Skin of body (tissue), 2 donors: ENCODE results near the gene MRPL11. TPM values are rescaled to one million over a fixed set of nuclear protein-coding genes. Genes with fewer than 3 reads are reported as not detected.
A peak's percentile ranks its signal among the peaks of the same experiment; 100 is the strongest.
"Not testable (repeated sequence)": the region's sequence is repeated elsewhere in the genome, so short reads cannot be mapped to it uniquely, and the experiment has no call there.

Source experiments
- DNase-seq: peaks from one replicate; lab custom pipeline; 2025; lab: John Stamatoyannopoulos, UW
- total RNA-seq: library from RNA; depleted of rRNA; stranded (reverse); fragments of >200 nt; gene quantifications from one replicate; pipeline ENCODE4 v1.2.3, GENCODE V29; 2014

MRPL11 gene
- total RNA-seq, 1 donor from 2014 or later = 18.8 TPM

DNA sequence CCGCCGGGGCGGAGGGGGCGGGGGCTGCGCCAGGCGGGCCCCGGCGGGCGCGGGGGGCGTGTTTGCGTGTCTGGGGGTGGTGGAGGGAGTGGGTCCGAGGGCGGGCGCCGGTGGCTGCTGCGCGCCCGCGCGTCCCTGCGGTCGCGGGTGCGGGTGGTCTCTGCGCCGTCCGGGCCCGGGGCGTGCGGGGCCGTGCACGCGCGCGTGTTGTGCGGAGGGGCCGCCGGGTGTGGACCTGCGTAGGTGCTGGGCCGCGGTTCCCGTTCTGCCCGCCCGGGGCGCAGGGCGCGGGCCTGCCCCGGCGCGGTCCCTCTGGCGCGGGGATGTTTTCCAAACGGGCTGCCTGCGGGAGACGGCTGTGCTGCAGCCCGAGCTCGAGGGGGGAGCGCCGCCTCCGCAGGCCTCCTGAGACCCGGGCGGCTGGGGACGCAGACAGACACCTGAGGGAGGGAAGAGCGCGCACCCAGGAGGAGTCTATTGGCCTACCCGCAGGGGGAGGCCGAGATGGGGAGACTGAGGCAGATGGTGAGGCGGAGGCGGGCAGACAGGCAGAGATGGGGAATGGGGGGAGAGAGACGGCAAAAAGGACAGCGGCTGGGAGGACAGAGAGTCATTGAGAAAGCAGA is 28.5 kb upstream of the MRPL11 start:
- no peak for DNase-seq

DNA sequence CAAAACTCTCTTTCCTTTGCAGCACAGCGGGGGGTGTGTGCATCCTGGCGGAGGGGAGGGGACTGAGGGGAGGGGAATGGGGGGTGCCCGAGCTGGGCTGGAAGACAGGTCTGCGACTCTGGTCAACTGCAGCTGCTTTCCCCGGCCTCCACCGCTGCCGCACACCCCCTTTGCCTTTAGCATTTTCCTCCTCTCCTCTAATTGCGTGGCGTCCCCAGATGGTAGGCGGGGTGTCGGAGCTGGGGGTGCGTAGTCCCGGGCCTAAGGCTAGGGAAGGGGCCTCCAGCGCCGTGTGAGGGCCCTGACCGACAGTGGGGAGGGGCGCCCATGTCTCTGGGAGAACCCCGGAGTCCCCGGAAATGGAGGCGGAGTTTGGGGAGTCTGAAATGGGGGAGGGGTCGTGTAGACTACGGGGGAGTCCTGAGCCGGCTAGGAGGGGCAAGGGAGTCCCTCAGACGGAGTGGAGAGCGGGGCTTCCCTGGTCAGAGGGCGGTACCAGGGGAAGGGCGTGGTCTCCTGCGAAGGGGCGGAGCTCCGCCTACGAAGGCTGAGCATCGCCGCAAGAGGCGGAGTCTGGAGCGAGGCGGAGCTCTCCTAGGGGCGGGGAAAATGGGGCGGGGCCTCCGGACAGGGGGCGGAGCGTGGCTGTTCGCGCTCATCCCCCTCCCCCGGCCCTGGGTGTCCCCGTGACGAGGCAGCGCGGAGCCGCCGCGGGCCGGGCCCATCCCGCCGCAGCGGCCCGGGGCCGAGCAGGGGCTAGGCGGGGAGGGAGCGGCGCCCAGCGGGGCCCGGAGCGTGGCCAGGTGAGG is 27.8 kb upstream of the MRPL11 start, which contains the start of gene PELI3:
Gene PELI3 (plus strand): TSS at position 681 of the 809 bp plus-strand sequence. CDS start 1,224 bp downstream, outside the sequence.
- DNase-seq = peak; percentile 94

DNA sequence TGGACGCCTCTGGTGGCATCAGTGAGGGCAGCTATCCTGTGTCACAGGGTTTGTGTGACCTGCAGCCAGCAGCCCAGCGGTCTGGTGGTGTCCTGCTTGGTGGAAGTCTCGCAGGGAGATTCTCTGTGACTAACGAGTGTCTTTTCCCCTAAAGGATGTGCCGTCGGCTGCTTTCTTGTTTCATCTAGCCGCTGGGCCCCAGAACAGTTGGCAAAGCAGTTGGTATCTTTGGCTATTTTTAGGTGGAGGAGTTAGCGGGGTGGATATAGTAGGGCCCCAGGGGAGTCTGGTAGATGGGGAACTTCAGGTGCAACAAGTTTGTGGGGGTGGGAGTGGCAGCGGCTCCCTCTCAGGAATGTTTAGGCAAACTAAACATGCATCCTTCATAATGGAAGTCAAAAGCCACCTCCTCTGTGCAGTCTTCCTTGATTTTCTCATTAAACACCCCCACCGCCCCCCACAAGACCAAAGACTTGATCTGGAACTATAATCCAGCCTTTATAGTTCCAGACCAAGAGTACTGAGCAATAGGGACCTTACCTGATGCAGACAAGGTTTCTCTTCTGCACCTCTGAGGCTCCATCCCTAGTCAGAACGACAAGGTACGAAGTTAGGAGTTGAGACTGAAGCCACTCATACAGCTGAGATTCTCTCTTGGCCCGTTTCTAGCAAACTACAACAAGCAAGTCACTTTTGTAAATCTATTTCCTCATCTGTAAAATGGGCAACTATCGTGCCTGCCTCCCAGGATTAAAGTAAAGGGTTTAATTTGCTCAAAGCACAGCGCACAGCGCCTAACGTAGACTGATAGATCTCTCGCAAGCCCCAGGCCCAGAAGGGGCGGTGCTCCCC is 27.0 kb upstream of the MRPL11 start:
- DNase-seq = no peak

DNA sequence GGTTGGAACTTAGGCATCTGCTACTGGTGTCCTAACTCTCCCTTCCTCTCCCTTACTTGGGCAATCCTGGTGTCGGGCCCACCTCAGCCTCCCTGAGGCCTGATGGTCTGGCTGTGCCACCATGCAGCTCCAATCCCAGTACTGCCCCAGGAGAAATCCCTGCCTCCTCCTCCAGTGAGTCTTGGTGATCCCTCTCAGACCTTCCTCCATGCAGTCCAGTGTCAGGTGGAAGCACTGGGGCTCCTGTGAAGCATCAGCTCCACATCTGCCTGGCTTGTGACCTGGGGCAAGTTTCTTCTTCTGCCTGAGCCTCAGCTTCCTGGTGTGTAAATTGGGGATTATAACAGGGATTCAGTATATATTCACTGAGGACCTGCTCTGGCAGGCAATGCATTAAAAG is 26.3 kb upstream of the MRPL11 start:
- no peak for DNase-seq

DNA sequence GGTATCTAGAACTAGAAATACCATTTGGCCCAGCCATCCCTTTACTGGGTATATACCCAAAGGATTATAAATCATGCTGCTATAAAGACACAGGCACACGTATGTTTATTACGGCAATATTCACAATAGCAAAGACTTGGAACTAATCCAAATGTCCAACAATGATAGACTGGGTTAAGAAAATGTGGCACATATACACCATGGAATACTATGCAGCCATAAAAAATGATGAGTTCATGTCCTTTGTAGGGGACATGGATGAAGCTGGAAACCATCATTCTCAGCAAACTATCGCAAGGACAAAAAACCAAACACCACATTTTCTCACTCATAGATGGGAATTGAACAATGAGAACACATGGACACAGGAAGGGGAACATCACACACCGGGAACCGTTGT is 25.5 kb upstream of the MRPL11 start:
- DNase-seq = not testable (repeated sequence)

DNA sequence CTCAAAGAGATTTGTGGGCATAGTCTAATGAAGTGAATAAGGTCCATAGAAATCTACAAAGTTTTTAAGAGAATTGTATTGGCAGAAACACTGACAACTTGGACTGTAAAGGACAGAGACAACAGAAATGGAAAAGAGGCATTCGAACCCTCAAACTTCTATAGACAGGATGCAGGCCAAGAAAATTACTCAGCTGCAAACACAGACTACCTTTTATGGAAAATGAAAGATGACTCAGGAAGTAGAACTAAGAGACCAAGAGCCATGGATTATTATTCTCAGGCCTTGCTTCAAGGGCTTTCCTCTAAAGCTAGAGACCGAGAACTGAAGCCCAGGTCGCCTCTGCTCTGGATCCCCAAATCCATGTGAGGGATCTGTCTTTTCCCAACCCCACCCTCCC is 24.3 kb upstream of the MRPL11 start:
- no peak for DNase-seq

DNA sequence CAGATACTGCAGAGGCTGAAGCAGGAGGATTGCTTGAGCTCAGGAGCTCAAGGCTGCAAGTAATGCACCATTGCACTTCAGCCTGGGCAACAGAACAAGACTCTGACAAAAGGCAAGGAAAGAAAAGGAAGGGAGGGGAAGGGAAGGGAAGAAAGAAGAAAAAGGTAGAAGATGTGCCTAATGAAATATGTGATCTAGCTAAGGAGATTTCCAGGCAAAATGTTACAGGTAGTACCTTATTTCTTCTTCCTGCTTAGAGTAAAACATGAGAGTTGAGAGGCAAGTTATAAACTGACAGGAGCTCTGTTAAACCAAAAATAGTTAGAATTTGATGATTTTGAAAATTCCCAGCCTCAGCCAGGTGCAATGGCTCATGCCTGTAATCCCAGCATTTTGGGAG is 23.4 kb upstream of the MRPL11 start:
- no peak for DNase-seq

DNA sequence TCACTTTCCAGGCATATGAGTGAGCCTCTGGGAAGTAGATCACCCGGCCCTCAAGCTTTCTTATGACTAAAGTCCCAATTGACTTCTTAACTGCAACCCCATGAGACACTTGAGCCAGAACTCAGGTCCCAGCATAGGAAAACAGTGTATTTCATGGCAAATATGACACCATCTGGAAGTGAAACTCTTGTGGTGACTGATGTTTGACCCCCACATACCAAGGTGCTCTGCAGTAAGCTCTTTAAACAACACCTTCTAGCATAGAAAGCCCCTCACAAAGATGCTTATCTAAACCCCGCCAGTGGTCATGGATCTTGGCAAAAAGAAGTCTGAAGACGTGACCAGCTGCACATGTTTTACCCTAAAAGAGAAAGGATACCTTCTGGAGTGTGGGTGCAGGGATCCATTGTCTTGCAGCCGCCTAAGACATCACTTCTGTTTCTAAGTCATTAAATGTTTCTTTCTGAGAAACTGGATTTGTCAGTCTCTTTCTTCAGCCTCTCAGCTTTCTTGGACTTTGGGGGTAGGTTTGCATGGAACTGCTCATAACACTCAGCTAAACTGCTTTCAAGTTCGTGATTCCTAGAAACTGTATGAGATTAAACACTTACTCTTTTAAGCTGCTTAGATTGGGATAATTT is 20.6 kb upstream of the MRPL11 start:
- DNase-seq = no peak

DNA sequence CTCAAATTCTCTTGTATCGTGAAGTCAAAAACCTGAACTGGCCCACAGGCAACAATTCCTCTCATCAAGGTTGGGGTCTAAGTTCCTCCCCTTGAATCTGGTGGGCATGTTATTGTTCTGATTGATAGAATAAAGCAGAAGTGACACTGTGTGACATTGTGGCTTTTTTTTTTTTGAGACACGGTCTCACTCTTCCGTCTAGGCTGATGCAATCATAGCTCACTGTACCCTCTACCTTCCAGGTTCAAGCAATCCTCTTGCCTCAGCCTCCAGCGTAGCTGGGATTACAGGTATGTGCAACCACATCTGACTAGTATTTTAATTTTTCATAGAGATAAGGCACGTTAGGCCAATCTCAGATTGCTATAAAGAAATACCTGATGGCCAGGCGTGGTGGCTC is 19.2 kb upstream of the MRPL11 start:
- DNase-seq = no peak

DNA sequence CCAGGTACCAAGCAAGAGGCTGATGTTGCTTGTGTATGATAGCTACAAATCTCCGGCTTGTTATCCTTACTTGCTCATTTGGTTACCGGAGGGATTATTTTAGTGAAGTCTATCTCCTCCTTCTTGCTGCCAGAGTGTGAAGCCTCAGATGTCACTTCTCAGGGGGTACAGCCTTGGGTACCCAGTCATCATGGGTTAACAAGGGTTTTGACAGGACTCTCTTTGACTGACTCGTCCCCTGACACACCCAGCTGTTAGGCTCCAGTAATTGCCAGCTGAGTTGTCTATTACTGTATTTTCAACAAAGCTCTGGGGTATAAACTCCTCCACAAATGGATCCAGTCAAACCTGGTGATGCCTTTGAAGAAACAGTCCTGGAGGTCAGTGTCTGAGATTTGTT is 16.2 kb upstream of the MRPL11 start:
- DNase-seq = no peak

DNA sequence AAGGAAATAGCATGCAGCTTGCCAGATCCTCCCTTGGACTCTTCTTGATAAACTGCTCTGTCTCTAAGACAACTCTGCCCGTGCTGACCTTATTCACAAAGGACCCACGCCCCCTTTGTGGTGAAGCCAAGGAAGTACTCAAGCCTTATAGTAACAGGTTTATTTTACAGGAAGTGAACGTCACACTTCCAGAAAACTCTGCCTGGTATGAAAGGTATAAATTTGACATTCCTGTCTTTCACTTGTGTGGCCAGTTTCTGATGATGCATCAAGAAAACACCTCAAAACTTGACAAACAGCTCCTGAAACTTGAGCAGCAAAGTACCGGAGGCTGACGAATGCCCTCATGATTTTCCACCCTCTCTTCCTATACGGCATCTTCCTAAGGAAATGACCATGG is 15.6 kb upstream of the MRPL11 start:
- no peak for DNase-seq

DNA sequence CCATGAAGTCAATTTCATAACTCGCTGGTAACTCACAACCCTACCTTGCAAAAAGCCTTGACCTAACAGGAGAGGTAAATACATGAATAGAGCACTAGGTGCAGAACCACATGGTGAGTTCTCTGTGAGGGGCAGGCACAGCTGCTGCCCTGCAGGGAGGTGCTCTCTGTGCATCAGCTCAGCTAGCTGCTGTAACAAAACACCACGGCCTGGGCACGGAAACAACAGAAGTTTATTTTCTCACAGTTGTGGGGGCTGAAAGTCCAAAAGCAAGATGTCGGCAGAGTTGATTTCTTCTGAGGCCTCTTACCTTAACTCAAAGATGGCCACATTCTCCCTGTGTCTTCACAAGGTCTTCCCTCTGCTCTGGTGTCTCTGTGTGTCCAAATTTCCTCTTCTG is 13.0 kb upstream of the MRPL11 start:
- DNase-seq = no peak

DNA sequence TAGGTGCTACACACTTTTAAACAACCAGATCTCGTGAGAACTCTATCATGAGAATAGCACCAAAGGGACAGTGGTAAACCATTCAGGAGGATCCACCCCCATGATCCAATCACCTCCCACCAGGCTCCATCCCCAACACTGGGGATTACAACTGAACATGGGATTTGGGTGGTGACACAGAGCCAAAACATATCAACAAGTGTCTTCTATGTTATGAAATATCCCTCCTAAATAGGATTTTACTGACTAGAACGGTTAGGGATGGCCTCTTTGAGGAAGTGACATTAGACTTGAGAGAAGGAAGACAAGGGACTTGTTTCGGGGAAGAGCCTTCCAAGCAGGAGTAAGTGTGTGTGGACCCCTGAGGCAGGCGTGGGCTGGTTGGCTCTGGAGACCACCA is 11.9 kb upstream of the MRPL11 start:
- DNase-seq = no peak

DNA sequence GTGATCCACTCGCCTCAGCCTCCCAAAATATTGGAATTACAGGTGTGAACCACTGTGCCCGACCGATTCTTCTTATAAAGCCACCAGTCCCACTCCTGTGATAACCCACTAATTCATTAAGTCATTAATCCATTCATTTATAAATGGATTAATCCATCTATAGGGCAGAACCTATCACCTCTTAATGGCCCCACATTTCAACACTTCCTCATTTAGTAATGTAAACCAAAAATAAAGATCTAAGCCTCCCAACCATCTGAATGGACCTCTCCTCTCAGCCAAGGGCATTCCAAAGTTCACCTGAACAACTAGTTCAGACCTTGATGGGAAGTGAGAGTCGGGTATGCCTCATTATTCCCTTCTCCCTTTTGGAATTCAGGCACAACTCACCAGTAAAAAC is 9.9 kb upstream of the MRPL11 start:
- no peak for DNase-seq

DNA sequence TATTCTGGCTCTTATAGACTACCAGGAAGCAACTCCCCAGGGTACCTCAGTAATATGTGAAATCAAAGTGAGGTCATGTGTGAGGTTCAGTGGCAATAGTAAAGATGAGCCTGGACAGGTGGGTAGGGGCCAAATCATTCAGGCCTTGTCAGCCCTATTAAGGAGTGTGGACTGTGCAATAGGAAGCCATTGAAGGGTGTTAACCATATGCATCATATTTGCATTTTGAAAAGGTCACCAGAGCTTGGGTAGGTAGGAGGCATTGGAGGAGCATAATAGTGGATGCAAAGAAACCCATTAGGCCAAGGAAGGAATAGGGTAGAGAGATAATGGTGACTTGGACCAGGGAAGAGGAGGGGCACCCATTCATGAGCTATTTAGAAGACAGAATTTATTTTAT is 8.4 kb upstream of the MRPL11 start:
- no peak for DNase-seq

DNA sequence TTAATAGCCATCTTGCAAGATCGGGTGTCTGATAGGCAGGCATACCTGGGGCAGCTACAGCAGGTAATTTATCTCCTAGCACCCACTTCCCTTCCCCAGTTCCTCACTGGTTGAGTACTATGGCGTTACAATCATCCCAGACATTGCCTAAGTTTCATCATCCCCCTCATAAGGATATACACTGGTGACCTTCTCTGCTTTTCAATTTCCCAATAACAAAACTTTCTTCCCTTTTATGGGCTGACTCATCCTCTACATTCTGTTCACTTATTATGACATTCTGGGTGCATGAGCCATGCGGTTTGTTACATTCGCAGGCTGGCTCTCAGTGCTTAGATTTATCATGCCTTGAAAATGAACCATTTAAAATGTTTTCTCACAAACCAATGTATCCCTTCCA is 5.0 kb upstream of the MRPL11 start:
- DNase-seq = no peak

DNA sequence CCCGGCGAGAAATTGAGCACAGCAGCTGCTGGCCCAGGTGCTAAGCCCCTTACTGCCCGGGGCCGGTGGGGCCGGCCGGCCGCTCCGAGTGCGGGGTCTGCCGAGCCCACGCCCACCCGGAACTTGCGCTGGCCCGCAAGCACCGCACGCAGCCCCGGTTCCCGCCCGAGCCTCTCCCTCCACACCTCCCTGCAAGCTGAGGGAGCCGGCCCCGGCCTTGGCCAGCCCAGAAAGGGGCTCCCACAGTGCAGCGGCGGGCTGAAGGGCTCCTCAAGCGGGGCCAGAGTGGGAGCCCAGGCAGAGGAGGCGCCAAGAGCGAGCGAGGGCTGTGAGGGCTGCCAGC is 2.3 kb upstream of the MRPL11 start:
- DNase-seq = not testable (repeated sequence)

DNA sequence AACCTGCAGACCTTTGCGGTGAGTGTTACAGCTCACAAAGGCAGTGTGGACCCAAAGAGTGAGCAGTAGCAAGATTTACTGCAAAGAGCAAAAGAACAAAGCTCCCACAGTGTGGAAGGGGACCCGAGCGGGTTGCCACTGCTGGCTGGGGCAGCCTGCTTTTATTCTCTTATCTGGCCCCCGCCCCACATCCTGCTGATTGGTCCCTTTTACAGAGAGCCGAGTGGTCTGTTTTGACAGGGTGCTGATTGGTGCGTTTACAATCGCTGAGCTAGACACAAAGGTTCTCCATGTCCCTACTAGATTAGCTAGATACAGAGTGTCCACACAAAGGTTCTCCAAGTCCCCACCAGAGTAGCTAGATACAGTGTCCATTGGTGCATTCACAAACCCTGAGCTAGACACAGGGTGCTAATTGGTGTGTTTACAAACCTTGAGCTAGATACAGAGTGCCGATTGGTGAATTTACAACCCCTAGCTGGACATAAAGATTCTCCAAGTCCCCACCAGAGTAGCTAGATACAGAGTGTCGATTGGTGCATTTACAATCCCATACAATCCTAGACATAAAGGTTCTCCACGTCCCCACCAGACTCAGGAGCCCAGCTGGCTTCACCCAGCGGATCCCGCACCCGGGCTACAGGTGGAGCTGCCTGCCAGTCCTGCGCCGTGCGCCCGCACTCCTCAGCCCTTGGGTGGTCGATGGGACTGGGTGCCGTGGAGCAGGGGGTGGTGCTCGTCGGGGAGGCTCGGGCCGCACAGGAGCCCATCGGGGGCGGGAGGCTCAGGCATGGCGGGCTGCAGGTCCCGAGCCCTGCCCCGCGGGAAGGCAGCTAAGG is 1.7 kb upstream of the MRPL11 start:
- DNase-seq = not testable (repeated sequence)

DNA sequence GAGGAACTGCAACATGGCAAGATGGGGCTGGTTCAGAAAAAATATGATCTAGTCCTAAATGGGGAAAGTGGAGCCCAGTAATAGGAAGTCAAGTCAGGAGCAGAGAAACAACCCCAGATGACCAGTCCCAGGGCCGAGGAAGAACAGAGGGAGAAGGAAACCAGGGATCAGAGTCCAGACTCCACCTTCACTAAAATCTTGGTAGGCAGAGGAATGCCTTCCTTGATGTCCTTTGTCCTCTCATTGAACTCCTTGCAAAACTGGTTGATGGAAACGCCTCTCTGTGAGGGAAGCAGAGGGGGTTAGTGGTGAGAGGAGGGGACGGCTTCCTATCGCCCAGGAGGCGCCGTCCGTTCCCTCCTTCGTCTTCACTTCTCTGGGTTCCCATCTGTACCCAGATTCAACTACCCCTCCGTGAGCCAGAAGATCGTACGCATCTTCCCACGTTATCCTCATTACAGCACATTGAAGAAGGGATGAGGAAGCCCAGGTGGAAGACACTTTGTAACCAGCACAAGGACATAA is 607 bp downstream of the MRPL11 start:
- DNase-seq = no peak

DNA sequence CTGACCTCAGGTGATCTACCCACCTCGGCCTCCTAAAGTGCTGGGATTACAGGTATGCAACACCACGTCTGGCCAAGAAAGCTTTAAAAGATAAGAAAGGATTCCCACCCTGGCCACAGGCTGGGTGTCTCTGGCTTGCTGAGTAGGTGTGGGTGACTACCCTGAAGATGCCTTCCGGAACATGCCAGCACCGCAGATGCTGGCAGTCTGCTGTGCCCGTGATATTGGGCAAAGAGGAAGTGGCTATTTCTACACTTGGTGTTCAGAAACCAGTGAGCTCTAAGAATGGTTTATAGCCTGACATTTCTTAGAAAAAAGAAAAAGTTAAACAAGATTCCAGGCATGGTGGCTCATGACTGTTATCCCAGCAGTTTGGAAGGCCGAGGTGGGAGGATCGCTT is 6.1 kb downstream of the MRPL11 start:
- DNase-seq = no peak
